Nephron progenitor cell (in vitro differentiated cells): Measurements from ENCODE around the gene ARL17B.
"Not testable (repeated sequence)": the region's sequence is repeated elsewhere in the genome, so short reads cannot be mapped to it uniquely, and the experiment has no call there.

Experiments used
- DNase-seq: peaks from one replicate; pipeline ENCODE4 v3.0.0; 2021
- H3K27ac Mint-ChIP-seq: 2 replicates; pipeline ENCODE4 v1.8.0; 2021; ENCODE audit warnings: mild to moderate bottlenecking, moderate library complexity, mixed read lengths
- H3K27me3 Mint-ChIP-seq: 2 replicates; pipeline ENCODE4 v1.8.0; 2021; ENCODE audit warnings: mild to moderate bottlenecking, low read depth, mixed read lengths; ENCODE audit not compliant: poor library complexity
- H3K36me3 Mint-ChIP-seq: 2 replicates; pipeline ENCODE4 v1.8.0; 2021; ENCODE audit warnings: low read depth, mixed read lengths
- H3K4me1 Mint-ChIP-seq: 2 replicates; pipeline ENCODE4 v1.8.0; 2021; ENCODE audit warnings: mixed read lengths
- H3K4me3 Mint-ChIP-seq: 2 replicates; pipeline ENCODE4 v1.8.0; 2021; ENCODE audit warnings: mild to moderate bottlenecking, moderate library complexity, mixed read lengths
- H3K9me3 Mint-ChIP-seq: 2 replicates; pipeline ENCODE4 v1.8.0; 2021; ENCODE audit warnings: mild to moderate bottlenecking, moderate library complexity, mixed read lengths
- CTCF ChIP-seq: fragments of 200-600 bp; sonication (generic); IDR thresholded peaks from 2 replicates; pipeline ENCODE4 v1.5.0; 2021; ENCODE audit warnings: antibody characterized with exemption

ARL17B gene

GRCh38 chr17:46353856-46354255 lies 7.7 kb downstream of the ARL17B start:
- not testable (repeated sequence) for DNase-seq, H3K27me3 Mint-ChIP-seq, H3K9me3 Mint-ChIP-seq, H3K4me3 Mint-ChIP-seq, H3K4me1 Mint-ChIP-seq, H3K36me3 Mint-ChIP-seq, H3K27ac Mint-ChIP-seq

GRCh38 chr17:46349060-46349459 lies 12.5 kb downstream of the ARL17B start:
- H3K4me3 Mint-ChIP-seq, H3K27ac Mint-ChIP-seq, H3K4me1 Mint-ChIP-seq, H3K9me3 Mint-ChIP-seq, DNase-seq, H3K27me3 Mint-ChIP-seq, H3K36me3 Mint-ChIP-seq: not testable (repeated sequence)

GRCh38 chr17:46348345-46348744 lies 13.2 kb downstream of the ARL17B start:
- not testable (repeated sequence) for H3K36me3 Mint-ChIP-seq, H3K4me3 Mint-ChIP-seq, H3K27me3 Mint-ChIP-seq, H3K27ac Mint-ChIP-seq, DNase-seq, H3K4me1 Mint-ChIP-seq, H3K9me3 Mint-ChIP-seq

- H3K4me3 Mint-ChIP-seq, H3K36me3 Mint-ChIP-seq, DNase-seq, H3K27me3 Mint-ChIP-seq, H3K4me1 Mint-ChIP-seq, H3K9me3 Mint-ChIP-seq, H3K27ac Mint-ChIP-seq: not testable (repeated sequence)
Observed at GRCh38 chr17:46342131-46342530, 19.4 kb downstream of the ARL17B start.

- H3K36me3 Mint-ChIP-seq, DNase-seq, H3K27me3 Mint-ChIP-seq, H3K4me1 Mint-ChIP-seq, H3K9me3 Mint-ChIP-seq, H3K27ac Mint-ChIP-seq, H3K4me3 Mint-ChIP-seq: not testable (repeated sequence)
Observed at GRCh38 chr17:46341220-46341619, 20.3 kb downstream of the ARL17B start.

GRCh38 chr17:46294831-46295230 lies 66.7 kb downstream of the ARL17B start, which contains the start of gene LRRC37A:
LRRC37A (plus strand) TSS chr17:46295131; CDS start chr17:46295134, 3 bp downstream.
- DNase-seq, H3K27ac Mint-ChIP-seq, H3K4me3 Mint-ChIP-seq, H3K4me1 Mint-ChIP-seq, H3K27me3 Mint-ChIP-seq, H3K9me3 Mint-ChIP-seq, H3K36me3 Mint-ChIP-seq: not testable (repeated sequence)

GRCh38 chr17:46291618-46292017 lies 69.9 kb downstream of the ARL17B start:
- not testable (repeated sequence) for H3K36me3 Mint-ChIP-seq, DNase-seq, H3K4me3 Mint-ChIP-seq, H3K27ac Mint-ChIP-seq, H3K4me1 Mint-ChIP-seq, H3K9me3 Mint-ChIP-seq
- H3K27me3 Mint-ChIP-seq, result peaks cover 11% of the 10 kb centered on the region

- not testable (repeated sequence) for H3K4me3 Mint-ChIP-seq, H3K4me1 Mint-ChIP-seq, H3K9me3 Mint-ChIP-seq, H3K36me3 Mint-ChIP-seq, DNase-seq, H3K27ac Mint-ChIP-seq
- H3K27me3 Mint-ChIP-seq, result peaks cover 11% of the 10 kb centered on the region
Observed at GRCh38 chr17:46290906-46291546, 70.5 kb downstream of the ARL17B start.

GRCh38 chr17:46287587-46287986 lies 74.0 kb downstream of the ARL17B start:
- peaks cover 24% of the 10 kb centered on the region for H3K27me3 Mint-ChIP-seq
- H3K36me3 Mint-ChIP-seq, DNase-seq, H3K4me3 Mint-ChIP-seq, H3K9me3 Mint-ChIP-seq: not testable (repeated sequence)
- H3K4me1 Mint-ChIP-seq, result peaks cover 21% of the 10 kb centered on the region
- peak overlapping the region; percentile 8 for H3K27ac Mint-ChIP-seq

GRCh38 chr17:46286764-46287221 lies 74.8 kb downstream of the ARL17B start:
- not testable (repeated sequence) for H3K36me3 Mint-ChIP-seq, H3K4me3 Mint-ChIP-seq, H3K27ac Mint-ChIP-seq, H3K9me3 Mint-ChIP-seq
- H3K4me1 Mint-ChIP-seq, result peaks cover 21% of the 10 kb centered on the region
- peak; percentile 87 for TF ChIP-seq CTCF
- peak; percentile 69 for DNase-seq
- H3K27me3 Mint-ChIP-seq, result peaks cover 24% of the 10 kb centered on the region

GRCh38 chr17:46285500-46285899 lies 76.1 kb downstream of the ARL17B start:
- Mint-ChIP-seq H3K27me3 (peaks cover 19% of the 10 kb centered on the region), H3K4me1 (peaks cover 13% of the 10 kb centered on the region)
- not testable (repeated sequence) for H3K9me3 Mint-ChIP-seq, H3K4me3 Mint-ChIP-seq, H3K36me3 Mint-ChIP-seq, H3K27ac Mint-ChIP-seq, DNase-seq

- not testable (repeated sequence) for H3K27ac Mint-ChIP-seq, DNase-seq, H3K4me3 Mint-ChIP-seq, H3K9me3 Mint-ChIP-seq, H3K36me3 Mint-ChIP-seq
- Mint-ChIP-seq H3K27me3 (peaks cover 19% of the 10 kb centered on the region), H3K4me1 (peaks cover 13% of the 10 kb centered on the region)
Observed at GRCh38 chr17:46284467-46284866, 77.1 kb downstream of the ARL17B start.

GRCh38 chr17:46282635-46283034 lies 78.9 kb downstream of the ARL17B start:
- H3K36me3 Mint-ChIP-seq, DNase-seq, H3K27ac Mint-ChIP-seq, H3K4me3 Mint-ChIP-seq, H3K9me3 Mint-ChIP-seq: not testable (repeated sequence)
- Mint-ChIP-seq H3K27me3 (peaks cover 18% of the 10 kb centered on the region), H3K4me1 (peaks cover 13% of the 10 kb centered on the region)

- H3K27ac Mint-ChIP-seq, result not testable (repeated sequence)
Observed at GRCh38 chr17:46281336-46281735, 80.2 kb downstream of the ARL17B start.

More at GRCh38 chr17:46281336-46281735, 80.2 kb downstream of the ARL17B start:
- not testable (repeated sequence) for H3K4me3 Mint-ChIP-seq, H3K9me3 Mint-ChIP-seq, H3K36me3 Mint-ChIP-seq, DNase-seq
- Mint-ChIP-seq H3K4me1 (peaks cover 13% of the 10 kb centered on the region), H3K27me3 (peaks cover 23% of the 10 kb centered on the region)
